GM18505 (cell line): Measurements from ENCODE around the gene SLC12A1.

Experiments used
- ATAC-seq: cut with Tn5 transposase; IDR thresholded peaks from one replicate; pipeline ENCODE4 v1.9.1; 2021; ENCODE audit not compliant: unreplicated experiment
- POLR2A ChIP-seq: IDR thresholded peaks from 4 replicates; pipeline ENCODE4 v1.6.1; 2011; ENCODE audit warnings: borderline replicate concordance; ENCODE audit not compliant: insufficient read depth, insufficient read length; ENCODE audit errors: extremely low read depth

Gene SLC12A1

GRCh38 chr15:48266024-48266689, 60.1 kb downstream of the SLC12A1 start:
- no peak for ATAC-seq
- no peak for TF ChIP-seq POLR2A

DNA sequence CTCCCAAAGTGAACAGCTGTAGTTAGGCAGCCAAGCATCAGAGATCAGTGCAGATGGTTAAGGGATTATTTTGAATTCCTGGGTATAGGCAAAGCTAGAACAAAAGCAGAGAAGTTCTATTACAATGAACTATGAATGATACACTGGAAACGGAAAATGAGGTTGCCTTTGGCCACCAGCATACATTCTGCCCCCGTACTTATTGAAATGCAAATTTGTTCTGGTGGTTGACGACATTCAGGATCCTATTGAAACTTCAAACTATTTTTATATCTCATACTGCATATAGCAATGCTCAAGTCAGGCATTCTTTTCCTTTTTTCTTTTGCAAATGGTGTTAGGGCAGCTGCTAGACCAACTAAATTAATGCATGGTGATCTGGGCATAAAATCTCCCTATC, 61.7 kb downstream of the SLC12A1 start:
- TF ChIP-seq POLR2A = no peak
- no peak for ATAC-seq

GRCh38 chr15:48273049-48273448, 66.9 kb downstream of the SLC12A1 start:
- no peak for TF ChIP-seq POLR2A
- no peak for ATAC-seq

DNA sequence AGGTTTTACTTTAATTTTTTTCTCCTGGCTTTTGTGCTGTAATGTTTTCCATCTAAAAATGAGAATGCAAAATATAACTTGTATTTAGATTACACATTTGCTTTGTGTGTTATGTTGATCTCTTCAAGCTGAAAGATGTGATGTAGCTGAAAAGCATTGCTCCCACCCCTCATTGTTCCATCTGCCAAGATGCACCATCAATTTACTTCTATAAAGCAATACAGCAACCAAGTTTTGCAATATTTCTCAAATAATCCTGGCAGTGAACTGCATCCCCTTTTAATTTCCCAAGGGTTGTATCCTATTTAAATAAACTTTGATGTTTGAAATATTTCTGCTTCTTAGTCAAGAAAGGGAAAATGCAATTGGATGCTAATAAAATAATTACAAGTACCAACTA, 72.6 kb downstream of the SLC12A1 start:
- TF ChIP-seq POLR2A = no peak
- no peak for ATAC-seq

DNA sequence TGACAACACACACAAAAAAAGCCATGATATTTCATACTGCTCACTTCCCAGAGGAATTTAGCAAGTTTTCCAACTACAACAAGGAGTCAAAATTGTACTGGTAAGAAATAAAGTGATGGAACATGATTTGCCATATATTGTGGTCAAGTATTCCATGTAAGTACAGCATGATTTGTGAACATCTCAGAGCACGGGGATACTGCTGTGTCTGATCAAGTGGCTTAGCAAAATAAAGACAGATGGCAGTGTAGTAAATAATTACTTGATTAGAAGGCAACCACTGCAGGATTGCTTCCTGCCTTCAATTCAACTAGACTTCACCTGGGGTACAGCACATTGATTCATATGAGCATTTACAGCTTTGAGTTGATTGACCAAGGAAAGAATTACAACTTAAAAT, 73.5 kb downstream of the SLC12A1 start:
- TF ChIP-seq POLR2A = no peak
- no peak for ATAC-seq

DNA sequence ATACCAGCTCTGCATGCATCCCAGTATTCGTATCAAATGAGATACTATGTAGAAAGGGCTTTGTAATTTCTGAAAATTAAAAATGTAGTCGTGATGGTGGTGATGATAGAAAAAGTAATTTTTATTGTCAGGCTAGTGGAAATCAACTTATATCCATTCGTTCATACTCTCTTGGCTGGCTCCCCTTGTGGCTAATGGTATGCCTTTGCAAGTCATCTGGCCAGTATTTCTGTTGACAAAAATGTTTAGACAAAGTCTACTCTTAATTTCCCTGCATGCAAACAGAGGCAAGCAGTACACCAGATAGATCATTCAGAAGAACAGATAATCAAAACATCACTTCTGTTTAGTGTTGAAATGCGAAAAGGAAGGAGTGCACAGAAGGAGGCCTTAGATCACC, 75.6 kb downstream of the SLC12A1 start:
- no peak for ATAC-seq

GRCh38 chr15:48282216-48282615, 76.1 kb downstream of the SLC12A1 start:
- no peak for TF ChIP-seq POLR2A
- ATAC-seq = no peak

More for the DNA sequence above, 75.6 kb downstream of the SLC12A1 start:
- no peak for TF ChIP-seq POLR2A

DNA sequence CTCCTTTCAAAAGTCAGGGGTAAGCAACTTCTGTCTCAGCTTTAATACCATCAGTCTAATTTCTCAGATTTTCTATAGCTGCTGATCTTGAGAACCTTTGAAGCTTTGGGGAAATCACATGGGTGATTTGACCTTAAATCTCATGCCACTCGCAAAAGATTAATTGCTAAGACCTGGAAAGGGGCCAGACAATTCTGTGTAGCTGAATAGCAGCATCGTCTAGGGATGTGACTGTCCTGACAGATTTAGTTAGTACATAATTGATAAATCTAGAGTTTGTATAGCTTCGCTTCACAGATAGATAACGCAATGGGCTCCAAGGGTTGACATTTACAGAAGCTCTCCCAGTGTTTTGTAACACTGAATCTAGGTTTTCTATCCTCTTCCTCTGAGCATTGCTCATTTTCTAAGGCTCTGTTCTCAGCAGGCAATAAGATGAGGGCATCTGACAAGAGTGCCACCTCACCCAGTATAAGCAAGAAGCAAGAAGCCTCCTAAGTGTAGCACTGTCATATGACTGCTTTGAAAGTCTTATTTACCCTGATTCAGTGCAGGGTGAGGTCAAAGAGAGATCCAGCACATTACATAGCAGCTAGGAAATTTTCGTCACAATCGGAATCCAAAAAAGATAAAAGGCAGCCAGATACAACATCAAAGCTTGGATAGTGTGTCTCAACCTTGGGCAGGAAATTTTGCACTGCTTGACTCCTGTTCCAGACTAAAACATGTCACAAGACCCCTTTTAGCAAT, 77.5 kb downstream of the SLC12A1 start:
- no peak for TF ChIP-seq POLR2A
- ATAC-seq = no peak

GRCh38 chr15:48285329-48286214, 79.5 kb downstream of the SLC12A1 start:
- TF ChIP-seq POLR2A = no peak
- ATAC-seq = peak; percentile 62

- no peak for TF ChIP-seq POLR2A
- ATAC-seq = no peak
Measured at GRCh38 chr15:48289628-48290027, 83.5 kb downstream of the SLC12A1 start.

GRCh38 chr15:48292458-48292857, 86.4 kb downstream of the SLC12A1 start:
- no peak for ATAC-seq
- no peak for TF ChIP-seq POLR2A

DNA sequence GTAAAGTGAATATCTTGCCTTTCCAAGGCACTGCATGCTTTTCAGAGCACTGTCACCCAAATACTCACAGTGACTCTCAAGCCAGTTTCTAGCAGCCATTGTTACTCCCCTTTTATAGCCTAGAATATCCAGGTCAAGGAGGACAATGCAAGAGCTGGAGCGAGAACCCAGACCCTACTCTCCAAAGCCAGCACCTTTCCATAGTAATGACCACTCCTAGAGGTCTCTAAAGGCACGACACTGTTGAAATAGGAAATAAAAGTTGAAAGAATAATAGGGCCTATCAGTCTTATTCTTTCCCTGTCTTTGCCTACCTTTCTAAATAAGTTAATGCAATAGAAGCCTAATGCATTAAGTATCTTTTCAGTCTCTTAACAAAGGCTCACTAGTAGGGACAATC, 91.6 kb downstream of the SLC12A1 start:
- ATAC-seq = no peak

DNA sequence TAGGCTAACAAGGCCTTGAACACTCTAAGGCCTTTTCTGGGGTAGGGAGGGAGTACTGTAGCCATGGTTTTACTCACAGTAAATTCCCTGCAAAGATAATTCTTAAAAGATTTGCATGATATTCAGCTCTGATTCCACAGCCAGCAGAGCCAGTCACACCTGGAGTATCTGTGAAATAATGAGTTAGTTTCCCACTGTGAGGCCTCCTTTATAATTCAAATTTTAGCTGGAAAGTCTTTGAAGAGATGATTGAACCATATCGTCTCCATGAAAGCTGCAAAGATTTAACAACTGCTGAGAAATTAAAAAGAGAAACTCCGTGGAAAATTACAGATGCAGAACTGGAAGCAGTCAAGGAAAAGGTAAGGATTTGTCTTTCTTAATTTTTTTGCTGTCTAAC, 92.8 kb downstream of the SLC12A1 start:
- ATAC-seq = no peak

More for the DNA sequence above, 91.6 kb downstream of the SLC12A1 start:
- TF ChIP-seq POLR2A = no peak

More for the DNA sequence above, 92.8 kb downstream of the SLC12A1 start:
- TF ChIP-seq POLR2A = no peak
